ENCODE measurements around the gene RPS6KL1. TPM values are rescaled to one million over a fixed set of nuclear protein-coding genes. Genes with fewer than 3 reads are reported as not detected.

The RPS6KL1 gene
- total and polyA plus RNA-seq, 2 experiments from 2014 or later, result 5.6 to 6.5 TPM

GRCh38 chr14:74936151-74936550 lies 13.1 kb upstream of the RPS6KL1 start:
- Mint-ChIP-seq H3K4me3 (no peak overlapping the region), H3K4me1 (no peaks in the 10 kb centered on the region; the same call in 2 of the 3 replicates), H3K36me3 (ENCODE audit: low read depth) (no peaks in the 10 kb centered on the region), H3K9me3 (no peaks in the 10 kb centered on the region), H3K27ac (no peak overlapping the region), H3K27me3 (ENCODE audit: insufficient read depth, low read depth, poor library complexity) (peaks cover 3% of the 10 kb centered on the region)
- no peaks in the 10 kb centered on the region for H3K4me1 ChIP-seq (ENCODE audit: insufficient read depth)
- no peak overlapping the region for H3K4me2 ChIP-seq
- no peak overlapping the region for H3K27ac ChIP-seq (ENCODE audit: low read depth)
- H3K79me2 ChIP-seq (replicated peaks; ENCODE audit: insufficient read depth), result no peaks in the 10 kb centered on the region
- H2AFZ ChIP-seq, result no peak overlapping the region
- H3F3A ChIP-seq (replicated peaks; ENCODE audit: low read depth), result no peaks in the 10 kb centered on the region
- H4K20me1 ChIP-seq (replicated peaks; ENCODE audit: insufficient read depth), result no peaks in the 10 kb centered on the region
- H3K27me3 ChIP-seq (ENCODE audit: insufficient read depth), result no peaks in the 10 kb centered on the region
- TF ChIP-seq JUNB (IDR thresholded peaks at IDR 0.05; ENCODE audit: unreplicated experiment), result no peak
- no peak for TF ChIP-seq NANOG (IDR thresholded peaks at IDR 0.05; ENCODE audit: borderline replicate concordance)
- TF ChIP-seq, protein P1, sequence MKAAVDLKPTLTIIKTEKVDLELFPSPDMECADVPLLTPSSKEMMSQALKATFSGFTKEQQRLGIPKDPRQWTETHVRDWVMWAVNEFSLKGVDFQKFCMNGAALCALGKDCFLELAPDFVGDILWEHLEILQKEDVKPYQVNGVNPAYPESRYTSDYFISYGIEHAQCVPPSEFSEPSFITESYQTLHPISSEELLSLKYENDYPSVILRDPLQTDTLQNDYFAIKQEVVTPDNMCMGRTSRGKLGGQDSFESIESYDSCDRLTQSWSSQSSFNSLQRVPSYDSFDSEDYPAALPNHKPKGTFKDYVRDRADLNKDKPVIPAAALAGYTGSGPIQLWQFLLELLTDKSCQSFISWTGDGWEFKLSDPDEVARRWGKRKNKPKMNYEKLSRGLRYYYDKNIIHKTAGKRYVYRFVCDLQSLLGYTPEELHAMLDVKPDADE (IDR thresholded peaks at IDR 0.05), result no peak
- TF ChIP-seq ZNF331 (CRISPR knock-in tag; IDR thresholded peaks at IDR 0.05; ENCODE audit: low read depth), result no peak
- TF ChIP-seq STAT1 (IDR thresholded peaks at IDR 0.05; ENCODE audit: unreplicated experiment), result no peak
- no peak for TF ChIP-seq EZH2 (IDR thresholded peaks at IDR 0.05; ENCODE audit: low read depth, unreplicated experiment)
- TF ChIP-seq ZNF462 (CRISPR knock-in tag; IDR thresholded peaks at IDR 0.05), result no peak
- TF ChIP-seq, protein P2, sequence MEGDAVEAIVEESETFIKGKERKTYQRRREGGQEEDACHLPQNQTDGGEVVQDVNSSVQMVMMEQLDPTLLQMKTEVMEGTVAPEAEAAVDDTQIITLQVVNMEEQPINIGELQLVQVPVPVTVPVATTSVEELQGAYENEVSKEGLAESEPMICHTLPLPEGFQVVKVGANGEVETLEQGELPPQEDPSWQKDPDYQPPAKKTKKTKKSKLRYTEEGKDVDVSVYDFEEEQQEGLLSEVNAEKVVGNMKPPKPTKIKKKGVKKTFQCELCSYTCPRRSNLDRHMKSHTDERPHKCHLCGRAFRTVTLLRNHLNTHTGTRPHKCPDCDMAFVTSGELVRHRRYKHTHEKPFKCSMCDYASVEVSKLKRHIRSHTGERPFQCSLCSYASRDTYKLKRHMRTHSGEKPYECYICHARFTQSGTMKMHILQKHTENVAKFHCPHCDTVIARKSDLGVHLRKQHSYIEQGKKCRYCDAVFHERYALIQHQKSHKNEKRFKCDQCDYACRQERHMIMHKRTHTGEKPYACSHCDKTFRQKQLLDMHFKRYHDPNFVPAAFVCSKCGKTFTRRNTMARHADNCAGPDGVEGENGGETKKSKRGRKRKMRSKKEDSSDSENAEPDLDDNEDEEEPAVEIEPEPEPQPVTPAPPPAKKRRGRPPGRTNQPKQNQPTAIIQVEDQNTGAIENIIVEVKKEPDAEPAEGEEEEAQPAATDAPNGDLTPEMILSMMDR (conservative IDR thresholded peaks at IDR 0.05; ENCODE audit: low read depth in 2 of 2), result no peak
- TF ChIP-seq, protein P3, sequence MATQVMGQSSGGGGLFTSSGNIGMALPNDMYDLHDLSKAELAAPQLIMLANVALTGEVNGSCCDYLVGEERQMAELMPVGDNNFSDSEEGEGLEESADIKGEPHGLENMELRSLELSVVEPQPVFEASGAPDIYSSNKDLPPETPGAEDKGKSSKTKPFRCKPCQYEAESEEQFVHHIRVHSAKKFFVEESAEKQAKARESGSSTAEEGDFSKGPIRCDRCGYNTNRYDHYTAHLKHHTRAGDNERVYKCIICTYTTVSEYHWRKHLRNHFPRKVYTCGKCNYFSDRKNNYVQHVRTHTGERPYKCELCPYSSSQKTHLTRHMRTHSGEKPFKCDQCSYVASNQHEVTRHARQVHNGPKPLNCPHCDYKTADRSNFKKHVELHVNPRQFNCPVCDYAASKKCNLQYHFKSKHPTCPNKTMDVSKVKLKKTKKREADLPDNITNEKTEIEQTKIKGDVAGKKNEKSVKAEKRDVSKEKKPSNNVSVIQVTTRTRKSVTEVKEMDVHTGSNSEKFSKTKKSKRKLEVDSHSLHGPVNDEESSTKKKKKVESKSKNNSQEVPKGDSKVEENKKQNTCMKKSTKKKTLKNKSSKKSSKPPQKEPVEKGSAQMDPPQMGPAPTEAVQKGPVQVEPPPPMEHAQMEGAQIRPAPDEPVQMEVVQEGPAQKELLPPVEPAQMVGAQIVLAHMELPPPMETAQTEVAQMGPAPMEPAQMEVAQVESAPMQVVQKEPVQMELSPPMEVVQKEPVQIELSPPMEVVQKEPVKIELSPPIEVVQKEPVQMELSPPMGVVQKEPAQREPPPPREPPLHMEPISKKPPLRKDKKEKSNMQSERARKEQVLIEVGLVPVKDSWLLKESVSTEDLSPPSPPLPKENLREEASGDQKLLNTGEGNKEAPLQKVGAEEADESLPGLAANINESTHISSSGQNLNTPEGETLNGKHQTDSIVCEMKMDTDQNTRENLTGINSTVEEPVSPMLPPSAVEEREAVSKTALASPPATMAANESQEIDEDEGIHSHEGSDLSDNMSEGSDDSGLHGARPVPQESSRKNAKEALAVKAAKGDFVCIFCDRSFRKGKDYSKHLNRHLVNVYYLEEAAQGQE (IDR thresholded peaks at IDR 0.05; ENCODE audit: unreplicated experiment), result no peak
- no peak for TF ChIP-seq POLR2AphosphoS5 (IDR thresholded peaks at IDR 0.05; ENCODE audit: low read depth)
- no peak for TF ChIP-seq ZNF114 (CRISPR knock-in tag; IDR thresholded peaks at IDR 0.05)
- no peak for TF ChIP-seq EZH2phosphoT487 (IDR thresholded peaks at IDR 0.05; ENCODE audit: unreplicated experiment)
- no peak for TF ChIP-seq CREB1 (CRISPR knock-in tag; IDR thresholded peaks at IDR 0.05; ENCODE audit: low read depth)
- no peak for ATAC-seq
- H3K36me3 ChIP-seq (ENCODE audit: insufficient read depth), result no peaks in the 10 kb centered on the region
- no peaks in the 10 kb centered on the region for H3K9me2 ChIP-seq (ENCODE audit: insufficient read depth)
- no peak overlapping the region for H3K4me3 ChIP-seq
- DNase-seq (ENCODE audit: low spot score), result no peak
